SK-N-SH treated with all-trans-retinoic acid at 6 μM for 48 hours (cell line): Measurements from ENCODE around the gene VIT.

ENCODE experiments used
- ARNTL ChIP-seq: fragments of 450-650 bp; formaldehyde crosslinking; IDR thresholded peaks from 2 replicates; pipeline ENCODE4 v1.5.0; 2020; ENCODE audit warnings: low read depth, mild to moderate bottlenecking, moderate library complexity, borderline replicate concordance
- CSRNP3 ChIP-seq: fragments of 250-450 bp; sonication (Bioruptor Pico); IDR thresholded peaks from 2 replicates; pipeline ENCODE4 v1.5.1; 2021; ENCODE audit warnings: mild to moderate bottlenecking, moderate library complexity
- OSR1 ChIP-seq: fragments of 250-450 bp; sonication (Bioruptor Pico); IDR thresholded peaks from 2 replicates; pipeline ENCODE4 v1.8.0; 2022; ENCODE audit warnings: moderate library complexity, mild to moderate bottlenecking, inconsistent platforms
- PATZ1 ChIP-seq: fragments of 250-450 bp; sonication (Bioruptor Pico); IDR thresholded peaks from 2 replicates; pipeline ENCODE4 v1.8.0; 2020; ENCODE audit warnings: mild to moderate bottlenecking, moderate library complexity, borderline replicate concordance
- POU6F1 ChIP-seq: fragments of 250-450 bp; sonication (Bioruptor Pico); IDR thresholded peaks from 2 replicates; pipeline ENCODE4 v1.8.0; 2021; ENCODE audit warnings: low read depth, mild to moderate bottlenecking, moderate library complexity, borderline replicate concordance
- TCF4 ChIP-seq: fragments of 250-450 bp; sonication (Bioruptor Pico); IDR thresholded peaks from 2 replicates; pipeline ENCODE4 v1.8.0; 2021; ENCODE audit warnings: mild to moderate bottlenecking, moderate library complexity, borderline replicate concordance
- ZFP30 ChIP-seq: fragments of 450-650 bp; formaldehyde crosslinking; IDR thresholded peaks from 2 replicates; pipeline ENCODE4 v1.5.0; 2022; ENCODE audit warnings: mild to moderate bottlenecking, moderate library complexity
- ZNF565 ChIP-seq: fragments of 450-650 bp; formaldehyde crosslinking; conservative IDR thresholded peaks from 2 replicates; pipeline ENCODE4 v1.5.0; 2020; ENCODE audit warnings: low read depth, mild to moderate bottlenecking, moderate library complexity
- ZNF8 ChIP-seq: fragments of 450-650 bp; formaldehyde crosslinking; IDR thresholded peaks from 2 replicates; pipeline ENCODE4 v1.5.0; 2020; ENCODE audit warnings: mild to moderate bottlenecking, moderate library complexity

- no peak for TF ChIP-seq ZFP30
- no peak for TF ChIP-seq OSR1
- no peak for TF ChIP-seq CSRNP3
- TF ChIP-seq ZNF8 (CRISPR knock-in tag): no peak
- TF ChIP-seq PATZ1 (CRISPR knock-in tag): no peak
- no peak for TF ChIP-seq TCF4 (CRISPR knock-in tag)
- no peak for TF ChIP-seq ZNF565 (CRISPR knock-in tag)
- no peak for TF ChIP-seq POU6F1 (CRISPR knock-in tag)
- TF ChIP-seq ARNTL: no peak
Observed at GRCh38 chr2:36717603-36718266, 21.2 kb downstream of the VIT start.
